Activated CD4-positive, alpha-beta T cell treated with anti-CD3 and anti-CD28 coated beads, Interleukin-2, amount 50 U/mL, for 48 hours (primary cell): ENCODE measurements around the gene PHF10.
A peak's percentile ranks its signal among the peaks of the same experiment; 100 is the strongest.

Experiments used
- DNase-seq, 2 experiments: peaks; one replicate each; pipeline ENCODE4 v3.0.0-alpha.2; 2020

PHF10 gene

GRCh38 chr6:169671563-169671962 is 52.7 kb downstream of the PHF10 start:
- DNase-seq, result no peak

GRCh38 chr6:169669889-169670288 is 54.4 kb downstream of the PHF10 start:
- DNase-seq, result no peak

GRCh38 chr6:169669147-169669546 is 55.2 kb downstream of the PHF10 start:
- no peak for DNase-seq

GRCh38 chr6:169668203-169668847 is 56.0 kb downstream of the PHF10 start:
- DNase-seq, result no peak

- DNase-seq, result no peak
Measured at GRCh38 chr6:169667716-169668115, 56.6 kb downstream of the PHF10 start.

- no peak for DNase-seq
Measured at GRCh38 chr6:169666441-169666840, 57.9 kb downstream of the PHF10 start.

GRCh38 chr6:169665289-169665688 is 59.0 kb downstream of the PHF10 start:
- DNase-seq, result no peak

GRCh38 chr6:169664227-169664626 is 60.1 kb downstream of the PHF10 start:
- no peak for DNase-seq

- no peak for DNase-seq
Measured at GRCh38 chr6:169663468-169663867, 60.8 kb downstream of the PHF10 start.

GRCh38 chr6:169661391-169661756 is 62.9 kb downstream of the PHF10 start:
- DNase-seq, result no peak

- no peak for DNase-seq
Measured at GRCh38 chr6:169660751-169661390, 63.4 kb downstream of the PHF10 start.

- no peak for DNase-seq
Measured at GRCh38 chr6:169659820-169660610, 64.3 kb downstream of the PHF10 start.

GRCh38 chr6:169657284-169657610 is 67.1 kb downstream of the PHF10 start:
- DNase-seq, result no peak

GRCh38 chr6:169656546-169657283 is 67.6 kb downstream of the PHF10 start:
- DNase-seq, result no peak

- DNase-seq, result peak; percentile 59 to 69
Measured at GRCh38 chr6:169654598-169655391, 69.5 kb downstream of the PHF10 start.
